Transverse colon (tissue), 4 donors: ENCODE data around the gene FBP2. TPM values are rescaled to one million over a fixed set of nuclear protein-coding genes. Genes with fewer than 3 reads are reported as not detected.

ENCODE experiments used
- DNase-seq: peaks from one replicate; pipeline ENCODE4 v3.0.0-alpha.2; 2019
- H3K27ac ChIP-seq, 4 donors: fragments of 200-600 bp; sonication (generic); 2 replicates each; pipeline ENCODE4 v1.5.1; 2016 to 2018; ENCODE audit warnings: inconsistent platforms in 4 of 4
- H3K27me3 ChIP-seq: fragments of 200-600 bp; sonication (generic); 2 replicates; pipeline ENCODE4 v1.5.1; 2017; ENCODE audit warnings: inconsistent platforms
- H3K36me3 ChIP-seq, 4 donors: fragments of 200-600 bp; sonication (generic); 2 replicates each; pipeline ENCODE4 v1.5.1; 2017 to 2019; ENCODE audit warnings: inconsistent platforms in 4 of 4
- H3K4me1 ChIP-seq, 4 donors: fragments of 200-600 bp; sonication (generic); 2 replicates each; pipeline ENCODE4 v1.5.1; 2017 to 2020; ENCODE audit warnings: inconsistent platforms in 4 of 4
- H3K4me3 ChIP-seq, 4 donors: fragments of 200-600 bp; sonication (generic); 1 replicate in 1 of 4; 2 replicates in 3 of 4; pipeline versions ENCODE4 v1.5.1 to v1.6.1; 2017 to 2019; ENCODE audit warnings: inconsistent platforms in 4 of 4
- H3K9me3 ChIP-seq, 2 donors: fragments of 200-600 bp; sonication (generic); 2 replicates each; pipeline ENCODE4 v1.5.1; 2017 to 2019; ENCODE audit warnings: inconsistent platforms in 2 of 2
- EP300 ChIP-seq: sonication (generic); formaldehyde crosslinking; IDR thresholded peaks from one replicate; pipeline ENCODE4 v1.6.1; 2017; ENCODE audit warnings: antibody characterized with exemption, low read depth
- POLR2A ChIP-seq: fragments of 450-650 bp; IDR thresholded peaks from one replicate; pipeline ENCODE4 v1.6.1; 2016; ENCODE audit warnings: antibody characterized with exemption, mild to moderate bottlenecking, moderate library complexity
- POLR2AphosphoS5 ChIP-seq, 3 donors: sonication (generic); formaldehyde crosslinking; IDR thresholded peaks; one replicate each; pipeline ENCODE4 v1.6.1; 2016; ENCODE audit warnings: antibody characterized with exemption in 3 of 3
- WGBS, 2 donors: methylation state at CpG; one replicate each; pipeline ENCODE4 v1.1.5; 2018; ENCODE audit warnings: low coverage in 1 of 2; 5-methylcytosine and 5-hydroxymethylcytosine counted together
- in situ Hi-C, 4 donors: fragments of 200-750 bp; cut with MboI; loops; one replicate each; pipeline versions ENCODE4 v1.15.0 to v1.15.1; 2017; ENCODE audit warnings: low sequenced_read_pairs in 3 of 4, low pct_ligation_motif_present in 1 of 4, low pct_unique_long_range_greater_than_20kb in 1 of 4
- intact Hi-C: fragments of 100-400 bp; cut with DNase I; formaldehyde crosslinking; loops from one replicate; pipeline ENCODE4 v1.15.1; 2023; ENCODE audit warnings: low total_unique reads
- total RNA-seq, 4 donors: library from RNA; depleted of rRNA; stranded (reverse); fragments of >200 nt; gene quantifications; one replicate each; pipeline ENCODE4 v1.1.0, GENCODE V29; 2016
- TF ChIP-seq, protein P1 (sequence below), 5 experiments: fragments of 200-600 bp in 3 of 5; fragments of 450-650 bp in 2 of 5; sonication (generic) in 3 of 5; IDR thresholded peaks; 1 replicate in 2 of 5; 2 replicates in 3 of 5; pipeline ENCODE4 v1.5.1; 2016 to 2017; ENCODE audit warnings: antibody characterized with exemption in 5 of 5, inconsistent platforms in 3 of 5, mild to moderate bottlenecking in 2 of 5, moderate library complexity in 1 of 5

FBP2 gene
- total RNA-seq, 4 donors from 2014 or later = not detected

DNA sequence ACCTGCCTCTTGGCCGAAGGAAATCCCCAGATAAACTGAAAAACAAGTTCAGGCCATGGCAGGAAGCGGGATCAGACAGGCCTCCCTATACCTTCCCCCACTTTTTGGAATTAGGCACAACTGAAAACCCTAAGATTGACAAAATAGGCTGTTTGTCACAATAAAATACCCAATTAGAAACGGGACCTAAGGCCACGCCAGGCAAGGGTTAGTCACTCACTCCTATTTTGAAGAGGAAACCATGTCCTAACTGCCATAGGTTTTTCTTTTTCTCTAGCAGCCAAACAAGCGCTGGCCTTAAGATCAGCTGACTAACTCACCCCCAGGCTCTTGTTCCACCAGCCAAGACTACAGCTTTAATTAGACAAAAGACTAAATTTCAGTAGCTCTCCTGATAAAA lies 11.9 kb downstream of the FBP2 start:
- WGBS, 2 donors = 74 to 82% methylated on average over 5 of the region's 5 CpGs
- H3K4me1 ChIP-seq = peaks cover 0 to 13% (median 3%) of the 10 kb centered on the region in 4 donors
- H3K4me3 ChIP-seq = no peak overlapping the region
- TF ChIP-seq, protein P1, sequence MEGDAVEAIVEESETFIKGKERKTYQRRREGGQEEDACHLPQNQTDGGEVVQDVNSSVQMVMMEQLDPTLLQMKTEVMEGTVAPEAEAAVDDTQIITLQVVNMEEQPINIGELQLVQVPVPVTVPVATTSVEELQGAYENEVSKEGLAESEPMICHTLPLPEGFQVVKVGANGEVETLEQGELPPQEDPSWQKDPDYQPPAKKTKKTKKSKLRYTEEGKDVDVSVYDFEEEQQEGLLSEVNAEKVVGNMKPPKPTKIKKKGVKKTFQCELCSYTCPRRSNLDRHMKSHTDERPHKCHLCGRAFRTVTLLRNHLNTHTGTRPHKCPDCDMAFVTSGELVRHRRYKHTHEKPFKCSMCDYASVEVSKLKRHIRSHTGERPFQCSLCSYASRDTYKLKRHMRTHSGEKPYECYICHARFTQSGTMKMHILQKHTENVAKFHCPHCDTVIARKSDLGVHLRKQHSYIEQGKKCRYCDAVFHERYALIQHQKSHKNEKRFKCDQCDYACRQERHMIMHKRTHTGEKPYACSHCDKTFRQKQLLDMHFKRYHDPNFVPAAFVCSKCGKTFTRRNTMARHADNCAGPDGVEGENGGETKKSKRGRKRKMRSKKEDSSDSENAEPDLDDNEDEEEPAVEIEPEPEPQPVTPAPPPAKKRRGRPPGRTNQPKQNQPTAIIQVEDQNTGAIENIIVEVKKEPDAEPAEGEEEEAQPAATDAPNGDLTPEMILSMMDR (IDR thresholded peaks at IDR 0.05) = no peak
- TF ChIP-seq POLR2AphosphoS5 (IDR thresholded peaks at IDR 0.05) (no peak), POLR2A (no peak), EP300 (no peak)
- DNase-seq = no peak
- intact Hi-C loops = no loop called here
- no peak overlapping the region for H3K27ac ChIP-seq
- H3K9me3 ChIP-seq = no peaks in the 10 kb centered on the region
- in situ Hi-C loops = no loop called here
- no peaks in the 10 kb centered on the region for H3K36me3 ChIP-seq
- no peaks in the 10 kb centered on the region for H3K27me3 ChIP-seq

DNA sequence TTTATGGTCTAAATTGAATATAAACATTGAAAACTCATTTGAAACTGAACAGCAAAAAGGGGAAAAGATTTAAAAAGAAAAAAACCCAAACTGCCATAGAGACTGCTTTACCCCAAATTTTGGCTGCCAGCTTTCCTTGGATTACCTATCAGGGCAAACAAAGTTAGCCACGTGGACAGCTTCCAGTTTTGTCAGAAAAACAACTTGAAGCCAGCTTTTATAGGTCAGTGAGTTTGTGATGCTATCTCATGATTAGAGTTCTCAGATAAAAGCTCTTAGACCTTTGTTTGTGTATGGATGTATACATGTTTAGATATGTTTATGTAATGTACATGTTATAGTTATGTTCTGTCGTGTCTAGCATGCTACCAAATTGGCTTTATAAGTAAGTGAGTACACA lies 16.1 kb downstream of the FBP2 start:
- Histone ChIP-seq H3K27ac (no peak overlapping the region), H3K4me3 (no peak overlapping the region), H3K9me3 (no peaks in the 10 kb centered on the region), H3K27me3 (no peaks in the 10 kb centered on the region), H3K4me1 (peaks cover 0 to 13% (median 3%) of the 10 kb centered on the region in 4 donors), H3K36me3 (no peaks in the 10 kb centered on the region)
- no peak for TF ChIP-seq EP300
- no peak for TF ChIP-seq POLR2A
- TF ChIP-seq, protein P1 (IDR thresholded peaks at IDR 0.05) = no peak
- TF ChIP-seq POLR2AphosphoS5 (IDR thresholded peaks at IDR 0.05) = no peak
- DNase-seq = no peak
- in situ Hi-C loops = no loop called here
- intact Hi-C loops = no loop called here
- WGBS, 2 donors = 33 to 37% methylated on average over 2 of the region's 2 CpGs

DNA sequence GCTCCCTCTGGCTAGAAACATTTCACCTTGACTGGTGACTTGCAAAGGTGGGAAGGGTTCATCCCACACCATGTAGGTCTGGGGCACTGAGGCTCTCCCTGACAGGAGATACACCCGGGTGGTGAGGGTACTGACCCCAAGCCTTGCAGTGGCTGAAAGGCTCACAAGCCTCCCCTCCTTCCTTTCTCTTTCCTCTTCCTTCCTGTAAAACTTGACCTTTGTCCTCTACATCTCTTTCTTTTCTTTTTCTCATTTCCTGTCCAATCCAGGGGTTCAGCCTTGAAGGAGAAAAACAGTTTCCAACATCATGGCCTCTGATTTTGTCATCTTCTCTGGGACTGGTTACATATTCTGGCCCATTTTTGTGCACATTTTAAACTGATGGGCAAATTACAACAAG lies 16.6 kb downstream of the FBP2 start:
- TF ChIP-seq POLR2AphosphoS5 (IDR thresholded peaks at IDR 0.05) (no peak), EP300 (no peak), POLR2A (no peak)
- TF ChIP-seq, protein P1 (IDR thresholded peaks at IDR 0.05) = no peak

DNA sequence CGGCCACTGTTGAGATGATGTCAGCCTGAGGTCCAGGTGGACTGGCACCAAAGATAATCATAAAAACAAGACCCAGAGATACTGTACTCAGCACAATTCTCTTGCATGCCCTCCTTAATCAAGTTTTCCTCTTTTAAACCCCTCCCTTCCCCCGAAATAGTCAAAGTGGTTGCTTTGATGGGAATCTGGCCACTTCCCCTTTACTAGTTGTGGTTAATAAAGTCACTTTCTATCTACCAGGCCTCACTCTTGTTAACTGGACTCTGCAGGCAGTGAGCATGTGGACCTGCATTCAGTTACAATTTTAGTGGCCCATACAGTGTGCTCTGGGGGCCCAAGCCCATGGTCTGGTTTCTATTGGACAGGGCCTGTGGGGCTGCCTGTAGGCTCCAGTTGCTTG lies 17.5 kb downstream of the FBP2 start:
- DNase-seq = no peak
- Histone ChIP-seq H3K4me1 (peaks cover 0 to 13% (median 3%) of the 10 kb centered on the region in 4 donors), H3K9me3 (no peaks in the 10 kb centered on the region), H3K27ac (no peak overlapping the region), H3K27me3 (no peaks in the 10 kb centered on the region), H3K4me3 (no peak overlapping the region), H3K36me3 (no peaks in the 10 kb centered on the region)
- intact Hi-C loops = no loop called here
- WGBS, 2 donors = 71 to 83% methylated on average over 2 of the region's 2 CpGs
- in situ Hi-C loops = no loop called here
- TF ChIP-seq, protein P1 (IDR thresholded peaks at IDR 0.05) = no peak
- TF ChIP-seq EP300 (no peak), POLR2AphosphoS5 (IDR thresholded peaks at IDR 0.05) (no peak), POLR2A (no peak)

More for the DNA sequence above, 16.6 kb downstream of the FBP2 start:
- H3K4me3 ChIP-seq = no peak overlapping the region
- H3K27me3 ChIP-seq = no peaks in the 10 kb centered on the region
- H3K36me3 ChIP-seq = no peaks in the 10 kb centered on the region
- in situ Hi-C loops (no loop called here), intact Hi-C loops (no loop called here)
- no peaks in the 10 kb centered on the region for H3K9me3 ChIP-seq
- WGBS, 2 donors = 0% methylated on average over 1 of the region's 1 CpG; no CpG with 5 or more reads in 1 of the 2 donors
- no peak overlapping the region for H3K27ac ChIP-seq
- H3K4me1 ChIP-seq = peaks cover 0 to 13% (median 3%) of the 10 kb centered on the region in 4 donors
- DNase-seq = no peak
